DMS53 treated with DMSO at 0.1 percent for 48 hours (cell line): ENCODE data around the gene UIMC1.
"Not testable (repeated sequence)": the region's sequence is repeated elsewhere in the genome, so short reads cannot be mapped to it uniquely, and the experiment has no call there.

Source experiments
- DNase-seq: peaks from one replicate; lab custom pipeline; 2025; ENCODE audit not compliant: unreplicated experiment; lab: John Stamatoyannopoulos, UW

Gene UIMC1

DNA sequence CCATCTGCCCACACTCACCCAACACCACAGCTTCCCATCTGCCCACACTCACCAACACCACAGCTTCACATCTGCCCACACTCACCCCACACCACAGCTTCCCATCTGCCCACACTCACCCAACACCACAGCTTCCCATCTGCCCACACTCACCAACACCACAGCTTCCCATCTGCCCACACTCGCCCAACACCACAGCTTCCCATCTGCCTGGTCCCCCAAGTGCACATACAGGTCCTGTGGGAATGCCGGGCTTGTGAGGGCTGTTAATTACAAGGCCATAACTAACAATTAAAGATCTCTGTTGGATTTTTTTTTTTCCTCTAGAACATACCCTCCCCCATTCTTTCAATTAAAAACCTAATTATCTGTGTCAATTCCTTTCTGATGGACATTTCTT lies 133.6 kb downstream of the UIMC1 start:
- not testable (repeated sequence) for DNase-seq

GRCh38 chr5:176872586-176872985 lies 134.0 kb downstream of the UIMC1 start:
- not testable (repeated sequence) for DNase-seq

DNA sequence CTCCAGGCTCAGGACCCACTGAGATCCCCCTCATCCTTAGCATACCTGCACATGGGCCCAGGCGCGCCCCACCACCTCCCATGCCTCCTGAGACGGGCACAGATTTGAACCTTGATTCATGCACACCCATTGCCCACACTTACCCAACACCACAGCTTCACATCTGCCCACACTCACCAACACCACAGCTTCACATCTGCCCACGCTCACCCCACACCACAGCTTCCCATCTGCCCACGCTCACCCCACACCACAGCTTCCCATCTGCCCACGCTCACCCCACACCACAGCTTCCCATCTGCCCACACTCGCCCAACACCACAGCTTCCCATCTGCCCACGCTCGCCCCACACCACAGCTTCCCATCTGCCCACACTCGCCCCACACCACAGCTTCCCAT lies 135.9 kb downstream of the UIMC1 start:
- not testable (repeated sequence) for DNase-seq

DNA sequence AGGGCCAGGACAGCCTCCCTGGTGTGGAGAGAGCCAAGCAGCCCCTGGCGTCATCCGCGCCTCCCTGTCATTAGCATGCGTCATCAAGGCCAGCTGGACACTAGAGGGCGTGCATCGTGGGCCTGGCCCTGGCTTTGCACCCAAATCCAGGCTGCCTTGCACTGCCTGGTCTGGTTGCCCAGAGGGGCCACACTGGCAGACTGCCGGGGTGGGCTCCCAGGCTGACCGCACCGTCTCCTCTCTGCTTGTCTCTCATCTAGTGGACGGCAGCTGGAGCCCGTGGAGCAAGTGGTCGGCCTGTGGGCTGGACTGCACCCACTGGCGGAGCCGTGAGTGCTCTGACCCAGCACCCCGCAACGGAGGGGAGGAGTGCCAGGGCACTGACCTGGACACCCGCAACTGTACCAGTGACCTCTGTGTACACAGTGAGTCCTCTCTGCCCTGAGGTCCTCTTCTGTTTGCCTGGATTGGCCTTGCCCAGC lies 136.4 kb downstream of the UIMC1 start:
- DNase-seq: no peak

- no peak for DNase-seq
Observed at GRCh38 chr5:176869501-176870109, 137.0 kb downstream of the UIMC1 start.

DNA sequence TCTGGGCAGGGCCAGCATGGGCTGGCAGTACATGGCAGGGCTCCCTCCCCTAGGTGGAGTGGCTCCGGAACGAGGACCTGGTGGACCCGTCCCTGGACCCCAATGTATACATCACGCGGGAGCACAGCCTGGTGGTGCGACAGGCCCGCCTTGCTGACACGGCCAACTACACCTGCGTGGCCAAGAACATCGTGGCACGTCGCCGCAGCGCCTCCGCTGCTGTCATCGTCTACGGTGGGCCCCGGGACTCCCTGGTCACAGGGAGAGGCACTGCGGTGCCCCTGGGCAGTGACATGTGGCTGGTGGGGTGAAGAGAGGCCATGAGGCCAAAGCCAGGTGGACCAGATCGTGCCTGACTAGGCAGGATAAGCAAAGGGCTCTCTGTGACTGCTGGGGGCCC lies 137.8 kb downstream of the UIMC1 start:
- no peak for DNase-seq

DNA sequence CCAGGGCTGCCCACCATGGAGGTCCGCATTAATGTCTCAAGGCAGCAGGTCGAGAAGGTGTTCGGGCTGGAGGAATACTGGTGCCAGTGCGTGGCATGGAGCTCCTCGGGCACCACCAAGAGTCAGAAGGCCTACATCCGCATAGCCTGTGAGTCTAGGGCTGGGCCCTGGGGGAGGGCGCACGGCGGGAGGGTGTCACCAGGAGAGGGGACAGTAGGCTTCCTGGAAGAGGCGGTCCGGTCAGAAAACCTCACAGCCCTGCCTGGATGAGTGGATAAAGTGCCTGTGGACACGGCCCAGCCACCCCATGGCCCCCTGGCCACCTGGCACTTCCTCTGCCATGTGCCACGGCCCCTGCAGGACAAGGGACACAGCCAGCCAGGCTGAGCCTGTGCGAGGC lies 138.5 kb downstream of the UIMC1 start:
- DNase-seq: no peak

GRCh38 chr5:176866707-176867310 lies 139.8 kb downstream of the UIMC1 start:
- DNase-seq: no peak

DNA sequence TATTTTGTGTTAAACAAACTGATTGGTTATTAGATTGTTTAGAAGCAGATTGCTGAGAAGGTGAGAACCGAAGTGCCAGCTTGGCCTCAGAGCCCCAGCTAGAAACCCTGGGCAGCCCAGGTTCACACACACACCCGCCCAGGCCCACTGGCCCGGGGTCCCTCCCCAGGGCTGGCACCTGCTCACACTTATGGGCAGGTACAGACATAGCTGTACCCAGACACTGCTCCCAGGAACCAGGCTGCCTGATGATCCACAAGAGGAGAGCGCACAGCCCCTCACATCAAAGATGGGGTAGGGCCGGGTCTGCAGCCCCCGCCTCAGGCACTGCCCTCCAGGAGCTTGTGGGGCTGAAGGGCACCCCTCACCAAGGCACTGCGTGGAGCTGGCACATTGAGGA lies 140.6 kb downstream of the UIMC1 start:
- DNase-seq: no peak

GRCh38 chr5:176864755-176865154 lies 141.8 kb downstream of the UIMC1 start:
- DNase-seq: no peak

GRCh38 chr5:176863765-176864098 lies 142.8 kb downstream of the UIMC1 start:
- DNase-seq: no peak

- DNase-seq: no peak
Observed at GRCh38 chr5:176863041-176863764, 143.4 kb downstream of the UIMC1 start.

- DNase-seq: no peak
Observed at GRCh38 chr5:176862330-176862995, 144.1 kb downstream of the UIMC1 start.

DNA sequence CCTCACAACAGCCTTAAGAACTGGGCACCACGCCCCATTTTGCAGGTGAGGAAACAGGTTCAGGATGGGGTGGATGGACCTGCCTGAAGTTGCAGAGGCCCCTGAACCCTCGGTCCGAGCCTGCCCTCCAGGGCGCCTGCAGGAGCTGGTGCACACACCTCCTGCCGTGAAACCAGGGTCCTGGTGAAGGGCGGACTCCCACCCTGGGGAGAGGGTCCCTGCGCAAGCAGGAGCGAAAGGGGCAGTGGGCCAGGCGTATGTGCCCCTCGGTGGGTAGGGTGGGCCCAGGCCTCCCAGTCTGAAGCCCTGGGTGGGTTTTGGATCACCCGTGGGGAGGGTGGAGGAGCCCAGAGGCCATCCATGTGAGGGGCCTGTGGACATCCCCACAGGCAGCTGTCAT lies 145.3 kb downstream of the UIMC1 start:
- no peak for DNase-seq

- DNase-seq: no peak
Observed at GRCh38 chr5:176860381-176860780, 146.2 kb downstream of the UIMC1 start.

DNA sequence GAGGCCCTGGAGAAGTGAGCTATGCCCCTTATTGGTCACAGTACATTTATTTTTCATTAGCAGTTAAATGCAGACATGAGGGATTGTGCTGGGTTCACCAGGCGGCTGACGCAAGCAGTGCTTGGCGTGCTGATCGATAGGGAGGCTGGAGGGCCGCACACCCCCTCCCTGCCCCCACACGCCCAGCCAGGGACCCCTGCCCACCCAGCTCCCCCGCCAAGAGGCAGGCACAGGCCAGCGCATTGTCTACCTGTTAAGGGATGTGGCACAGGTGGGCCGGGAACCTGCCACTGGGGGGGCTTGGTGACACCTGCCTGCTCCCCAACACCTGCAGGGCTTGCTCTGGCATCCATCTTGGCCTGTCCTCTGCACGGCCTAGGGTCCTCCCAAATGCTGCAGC lies 146.7 kb downstream of the UIMC1 start:
- no peak for DNase-seq

DNA sequence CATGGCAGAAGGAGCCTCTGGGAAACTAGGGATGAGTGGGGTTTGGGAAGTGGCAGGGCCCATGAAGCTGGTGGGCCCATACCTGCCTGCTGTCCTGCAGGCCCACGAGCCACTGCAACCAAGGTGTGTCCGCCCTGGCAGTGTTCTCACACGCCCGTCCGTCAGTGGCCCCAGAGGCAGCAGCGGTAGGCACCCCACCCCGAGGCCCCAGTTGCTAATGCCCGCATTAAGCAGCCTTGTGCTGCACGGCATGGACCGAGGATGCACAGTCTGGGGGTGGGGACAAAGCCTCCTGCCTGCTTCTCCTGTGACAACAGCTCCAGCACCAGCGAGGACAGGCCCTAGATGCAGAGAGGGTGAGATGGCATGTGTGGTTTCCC lies 148.7 kb downstream of the UIMC1 start:
- no peak for DNase-seq

- no peak for DNase-seq
Observed at GRCh38 chr5:176857216-176857893, 149.2 kb downstream of the UIMC1 start.

GRCh38 chr5:176856746-176857145 lies 149.8 kb downstream of the UIMC1 start:
- no peak for DNase-seq

- no peak for DNase-seq
Observed at GRCh38 chr5:176855598-176855997, 151.0 kb downstream of the UIMC1 start.
